Measurements from ENCODE around the gene EPHB2.

DNA sequence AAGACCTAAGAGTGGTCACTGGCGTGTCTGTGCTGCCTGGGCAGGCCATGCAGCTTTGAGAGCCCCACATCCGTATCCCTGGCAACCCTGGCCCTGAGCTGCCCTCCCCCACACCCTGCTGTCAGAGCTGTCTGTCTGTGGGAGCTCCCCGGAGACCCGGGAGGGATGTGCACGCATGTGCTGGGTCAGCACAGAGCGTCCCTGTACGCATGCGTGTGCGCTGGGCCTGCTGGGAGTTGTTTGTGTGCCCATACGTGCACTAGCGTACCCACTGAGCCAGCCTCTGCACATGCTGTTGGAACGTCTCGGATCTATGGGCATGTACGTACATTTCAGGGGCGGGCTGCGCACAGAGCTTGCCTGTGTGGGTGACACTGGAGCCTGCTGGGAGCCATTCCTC lies 89.3 kb downstream of the EPHB2 start:
- TF ChIP-seq POLR2A (IDR thresholded peaks at IDR 0.05), result no peak
- TF ChIP-seq, protein P1, sequence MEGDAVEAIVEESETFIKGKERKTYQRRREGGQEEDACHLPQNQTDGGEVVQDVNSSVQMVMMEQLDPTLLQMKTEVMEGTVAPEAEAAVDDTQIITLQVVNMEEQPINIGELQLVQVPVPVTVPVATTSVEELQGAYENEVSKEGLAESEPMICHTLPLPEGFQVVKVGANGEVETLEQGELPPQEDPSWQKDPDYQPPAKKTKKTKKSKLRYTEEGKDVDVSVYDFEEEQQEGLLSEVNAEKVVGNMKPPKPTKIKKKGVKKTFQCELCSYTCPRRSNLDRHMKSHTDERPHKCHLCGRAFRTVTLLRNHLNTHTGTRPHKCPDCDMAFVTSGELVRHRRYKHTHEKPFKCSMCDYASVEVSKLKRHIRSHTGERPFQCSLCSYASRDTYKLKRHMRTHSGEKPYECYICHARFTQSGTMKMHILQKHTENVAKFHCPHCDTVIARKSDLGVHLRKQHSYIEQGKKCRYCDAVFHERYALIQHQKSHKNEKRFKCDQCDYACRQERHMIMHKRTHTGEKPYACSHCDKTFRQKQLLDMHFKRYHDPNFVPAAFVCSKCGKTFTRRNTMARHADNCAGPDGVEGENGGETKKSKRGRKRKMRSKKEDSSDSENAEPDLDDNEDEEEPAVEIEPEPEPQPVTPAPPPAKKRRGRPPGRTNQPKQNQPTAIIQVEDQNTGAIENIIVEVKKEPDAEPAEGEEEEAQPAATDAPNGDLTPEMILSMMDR (IDR thresholded peaks at IDR 0.05), result no peak
